Keratinocyte (primary cell): Measurements from ENCODE around the gene CPED1.
"Not testable (repeated sequence)": the region's sequence is repeated elsewhere in the genome, so short reads cannot be mapped to it uniquely, and the experiment has no call there.

Source experiments
- CTCF ChIP-seq, 3 experiments: IDR thresholded peaks in 1 of 3; conservative IDR thresholded peaks in 1 of 3; optimal IDR thresholded peaks in 1 of 3; 2 replicates in 2 of 3; 3 replicates in 1 of 3; pipeline versions ENCODE3 to v1.5.1; 2011; ENCODE audit warnings: low read length in 3 of 3, mild to moderate bottlenecking in 3 of 3, moderate library complexity in 2 of 3, control low read depth in 1 of 3, inconsistent platforms in 1 of 3; ENCODE audit not compliant: insufficient read depth in 2 of 3; ENCODE audit errors: extremely low read depth in 1 of 3
- EZH2 ChIP-seq: IDR thresholded peaks from one replicate; pipeline ENCODE4 v1.6.1; 2012; ENCODE audit warnings: inconsistent platforms, mild to moderate bottlenecking, low read length, moderate library complexity

GRCh38 chr7:121037329-121037728 lies 48.8 kb downstream of the CPED1 start:
- not testable (repeated sequence) for TF ChIP-seq CTCF (optimal IDR thresholded peaks at IDR 0.05 in 1 of 3, IDR thresholded peaks at IDR 0.05 in 1 of 3, conservative IDR thresholded peaks at IDR 0.05 in 1 of 3; ENCODE audit: extremely low read depth in 1 of 3, insufficient read depth in 2 of 3, low read length in 3 of 3); EZH2
